Measurements from ENCODE around the gene RNF166.

RNF166 gene

GRCh38 chr16:88706229-88706964 is at the start of gene RNF166, which contains the start of gene CTU2:
Gene RNF166, minus strand, starts transcription at chr16:88706408. Its CDS starts 83 bp downstream, at chr16:88706325.
Gene CTU2, plus strand, starts transcription at chr16:88706503. Its CDS starts 28 bp downstream, at chr16:88706531.
- TF ChIP-seq CREB1 (IDR thresholded peaks at IDR 0.05; ENCODE audit: low read depth): peak; percentile 98
- peak; percentile 53; the same call in 1 of the 2 replicates for TF ChIP-seq ZBTB7A (IDR thresholded peaks at IDR 0.05; ENCODE audit: low read depth)
- TF ChIP-seq TAF1 (IDR thresholded peaks at IDR 0.05; ENCODE audit: low read depth): peak; percentile 63
- 0 out of 2 replicates have a peak, but pooled peaks have one; percentile 7 for TF ChIP-seq EGR1 (IDR thresholded peaks at IDR 0.05)
- peak; percentile 64; the same call in 1 of the 2 replicates for TF ChIP-seq YY1 (IDR thresholded peaks at IDR 0.05; ENCODE audit: low read depth)
- no peak for TF ChIP-seq FOXM1 (IDR thresholded peaks at IDR 0.05; ENCODE audit: borderline replicate concordance, low read depth)
- 0 out of 2 replicates have a peak, but pooled peaks have one; percentile 15 for TF ChIP-seq EP300 (IDR thresholded peaks at IDR 0.05; ENCODE audit: borderline replicate concordance)
- TF ChIP-seq REST (IDR thresholded peaks at IDR 0.05; ENCODE audit: low read depth): no peak
- peak; percentile 91 for TF ChIP-seq MAX (IDR thresholded peaks at IDR 0.05)
- TF ChIP-seq USF1 (IDR thresholded peaks at IDR 0.05): peak; percentile 75

GRCh38 chr16:88754912-88755744 is 48.9 kb upstream of the RNF166 start:
- TF ChIP-seq EGR1 (IDR thresholded peaks at IDR 0.05) (no peak), TCF12 (IDR thresholded peaks at IDR 0.05; ENCODE audit: low read depth) (no peak), NFIC (IDR thresholded peaks at IDR 0.05) (no peak), REST (IDR thresholded peaks at IDR 0.05; ENCODE audit: low read depth) (no peak), TEAD4 (IDR thresholded peaks at IDR 0.05) (no peak), EP300 (IDR thresholded peaks at IDR 0.05; ENCODE audit: borderline replicate concordance) (no peak), TAF1 (IDR thresholded peaks at IDR 0.05; ENCODE audit: low read depth) (no peak), FOXM1 (IDR thresholded peaks at IDR 0.05; ENCODE audit: borderline replicate concordance, low read depth) (no peak), USF1 (IDR thresholded peaks at IDR 0.05) (no peak), MAX (IDR thresholded peaks at IDR 0.05) (no peak), CEBPB (IDR thresholded peaks at IDR 0.05) (no peak), CREB1 (IDR thresholded peaks at IDR 0.05; ENCODE audit: low read depth) (no peak), RAD21 (IDR thresholded peaks at IDR 0.05; ENCODE audit: low read depth) (no peak), ZBTB7A (IDR thresholded peaks at IDR 0.05; ENCODE audit: low read depth) (no peak), YY1 (IDR thresholded peaks at IDR 0.05; ENCODE audit: low read depth) (no peak)

GRCh38 chr16:88754109-88754911 is 48.1 kb upstream of the RNF166 start:
- TF ChIP-seq NFIC (IDR thresholded peaks at IDR 0.05) (no peak), MAX (IDR thresholded peaks at IDR 0.05) (no peak), TAF1 (IDR thresholded peaks at IDR 0.05; ENCODE audit: low read depth) (no peak), YY1 (IDR thresholded peaks at IDR 0.05; ENCODE audit: low read depth) (no peak), USF1 (IDR thresholded peaks at IDR 0.05) (no peak), EP300 (IDR thresholded peaks at IDR 0.05; ENCODE audit: borderline replicate concordance) (no peak), RAD21 (IDR thresholded peaks at IDR 0.05; ENCODE audit: low read depth) (no peak), CEBPB (IDR thresholded peaks at IDR 0.05) (no peak), TCF12 (IDR thresholded peaks at IDR 0.05; ENCODE audit: low read depth) (no peak), FOXM1 (IDR thresholded peaks at IDR 0.05; ENCODE audit: borderline replicate concordance, low read depth) (no peak), ZBTB7A (IDR thresholded peaks at IDR 0.05; ENCODE audit: low read depth) (no peak), REST (IDR thresholded peaks at IDR 0.05; ENCODE audit: low read depth) (no peak), TEAD4 (IDR thresholded peaks at IDR 0.05) (no peak)

Measured in Ishikawa (cell line).